BE2C (cell line): ENCODE results near the gene FERD3L.

Experiments used
- DNase-seq: peaks from one replicate; pipeline ENCODE4 v3.0.0-alpha.2; 2020
- H3K27me3 ChIP-seq: fragments of 250-450 bp; sonication (Bioruptor Pico); 2 replicates; pipeline ENCODE4 v1.5.1; 2020; ENCODE audit warnings: mild to moderate bottlenecking
- H3K36me3 ChIP-seq: fragments of 250-450 bp; sonication (Bioruptor Pico); 2 replicates; pipeline ENCODE4 v1.5.1; 2020; ENCODE audit warnings: mild to moderate bottlenecking
- H3K4me1 ChIP-seq: fragments of 250-450 bp; sonication (Bioruptor Pico); 2 replicates; pipeline ENCODE4 v1.5.1; 2020
- H3K4me3 ChIP-seq: 2 replicates; pipeline ENCODE4 v1.5.1; 2011; ENCODE audit warnings: low read depth, low read length
- H3K9me3 ChIP-seq: fragments of 250-450 bp; sonication (Bioruptor Pico); 2 replicates; pipeline ENCODE4 v1.5.1; 2020
- TF ChIP-seq, protein P1 (sequence below): IDR thresholded peaks from 2 replicates; pipeline ENCODE4 v1.5.1; 2012; ENCODE audit warnings: mild to moderate bottlenecking, low read depth, low read length

The FERD3L gene

DNA sequence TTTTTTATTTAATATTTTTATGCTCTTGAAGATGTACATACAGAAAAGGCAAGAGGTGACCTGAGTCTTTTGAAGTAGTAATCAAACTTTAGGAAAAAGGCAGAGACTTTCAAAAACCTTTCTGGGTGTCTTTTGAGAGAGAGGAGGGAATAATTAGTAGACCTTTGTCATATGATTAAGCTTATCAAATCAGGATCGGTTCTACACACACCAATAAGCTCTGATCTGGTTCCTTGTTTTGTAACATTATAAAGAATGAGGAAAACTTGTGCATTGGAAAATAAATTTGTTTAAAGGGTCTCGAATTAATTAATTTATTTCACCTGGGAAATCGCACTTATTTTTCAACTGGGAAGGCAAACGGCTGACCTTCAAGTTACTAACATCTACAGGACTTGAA is 39.7 kb downstream of the FERD3L start:
- no peaks in the 10 kb centered on the region for H3K27me3 ChIP-seq
- H3K36me3 ChIP-seq = peaks cover 5% of the 10 kb centered on the region
- TF ChIP-seq, protein P1, sequence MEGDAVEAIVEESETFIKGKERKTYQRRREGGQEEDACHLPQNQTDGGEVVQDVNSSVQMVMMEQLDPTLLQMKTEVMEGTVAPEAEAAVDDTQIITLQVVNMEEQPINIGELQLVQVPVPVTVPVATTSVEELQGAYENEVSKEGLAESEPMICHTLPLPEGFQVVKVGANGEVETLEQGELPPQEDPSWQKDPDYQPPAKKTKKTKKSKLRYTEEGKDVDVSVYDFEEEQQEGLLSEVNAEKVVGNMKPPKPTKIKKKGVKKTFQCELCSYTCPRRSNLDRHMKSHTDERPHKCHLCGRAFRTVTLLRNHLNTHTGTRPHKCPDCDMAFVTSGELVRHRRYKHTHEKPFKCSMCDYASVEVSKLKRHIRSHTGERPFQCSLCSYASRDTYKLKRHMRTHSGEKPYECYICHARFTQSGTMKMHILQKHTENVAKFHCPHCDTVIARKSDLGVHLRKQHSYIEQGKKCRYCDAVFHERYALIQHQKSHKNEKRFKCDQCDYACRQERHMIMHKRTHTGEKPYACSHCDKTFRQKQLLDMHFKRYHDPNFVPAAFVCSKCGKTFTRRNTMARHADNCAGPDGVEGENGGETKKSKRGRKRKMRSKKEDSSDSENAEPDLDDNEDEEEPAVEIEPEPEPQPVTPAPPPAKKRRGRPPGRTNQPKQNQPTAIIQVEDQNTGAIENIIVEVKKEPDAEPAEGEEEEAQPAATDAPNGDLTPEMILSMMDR = no peak
- H3K4me1 ChIP-seq = peaks cover 43% of the 10 kb centered on the region
- no peaks in the 10 kb centered on the region for H3K9me3 ChIP-seq
- DNase-seq = no peak
- H3K4me3 ChIP-seq = peak overlapping the region; percentile 79

DNA sequence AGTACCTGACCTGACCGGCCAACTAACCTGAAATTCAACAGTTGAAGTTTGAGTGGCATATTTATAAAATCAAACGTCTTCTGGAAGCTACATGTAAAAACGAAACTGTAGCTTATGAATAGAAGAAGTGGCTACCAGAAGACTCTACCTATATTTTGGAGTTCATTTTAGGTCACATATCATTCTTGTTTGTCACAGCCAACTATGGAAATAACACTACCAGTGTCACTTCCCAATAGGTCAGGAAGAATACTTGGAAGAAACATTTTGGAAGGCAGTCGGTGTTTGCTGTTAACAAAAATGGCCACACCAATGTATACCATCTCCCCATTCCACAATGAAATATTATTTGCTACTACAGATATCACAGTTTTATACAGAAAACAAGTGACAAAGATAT is 40.4 kb downstream of the FERD3L start:
- H3K27me3 ChIP-seq = no peaks in the 10 kb centered on the region
- TF ChIP-seq, protein P1 = no peak
- peaks cover 42% of the 10 kb centered on the region for H3K4me1 ChIP-seq
- no peaks in the 10 kb centered on the region for H3K9me3 ChIP-seq
- peaks cover under 1% of the 10 kb centered on the region; the same call in 1 of the 2 replicates for H3K36me3 ChIP-seq
- peak overlapping the region; percentile 79 for H3K4me3 ChIP-seq
- DNase-seq = no peak

DNA sequence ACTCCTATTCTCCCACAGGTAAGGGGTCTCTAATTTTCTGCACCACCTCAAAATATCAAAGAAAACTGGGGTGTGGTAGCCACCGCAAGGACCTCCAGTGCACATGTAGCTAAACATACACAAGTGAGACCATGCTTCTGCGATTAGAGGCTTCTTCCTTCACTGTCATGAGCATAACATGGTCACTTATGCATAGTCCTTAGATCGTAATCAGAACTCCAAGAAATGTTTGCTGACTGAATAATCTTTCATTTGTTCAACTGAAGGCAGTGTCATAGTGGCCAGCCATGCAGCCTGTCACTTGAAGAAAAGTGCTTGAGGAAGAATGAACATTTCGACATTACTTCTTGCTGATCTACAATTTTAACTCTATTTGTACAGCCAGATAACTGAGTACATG is 42.3 kb downstream of the FERD3L start:
- Histone ChIP-seq H3K27me3 (no peaks in the 10 kb centered on the region), H3K36me3 (no peaks in the 10 kb centered on the region), H3K4me3 (no peak overlapping the region), H3K4me1 (peaks cover 35% of the 10 kb centered on the region), H3K9me3 (no peaks in the 10 kb centered on the region)
- TF ChIP-seq, protein P1 = no peak
- no peak for DNase-seq

DNA sequence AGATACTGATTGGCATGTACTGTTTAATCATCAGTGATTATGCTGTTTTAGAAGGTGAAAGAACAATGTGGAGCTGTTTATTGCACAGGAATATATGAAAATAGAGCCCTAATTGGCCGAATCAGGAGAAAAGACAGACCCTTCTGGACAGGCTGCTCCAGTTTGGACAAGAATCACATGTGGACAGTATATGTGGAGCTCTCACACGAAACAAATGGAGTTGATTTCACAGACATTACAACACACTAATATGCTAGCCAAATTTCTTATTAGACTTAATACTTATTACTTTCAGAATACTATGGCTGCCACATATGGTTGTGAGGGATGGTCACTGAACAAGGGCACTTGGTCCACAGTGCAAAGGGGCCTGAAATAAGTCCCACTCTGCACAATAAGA is 43.3 kb downstream of the FERD3L start:
- peaks cover 37% of the 10 kb centered on the region for H3K4me1 ChIP-seq
- no peaks in the 10 kb centered on the region for H3K36me3 ChIP-seq
- H3K9me3 ChIP-seq = no peaks in the 10 kb centered on the region
- H3K27me3 ChIP-seq = no peaks in the 10 kb centered on the region
- TF ChIP-seq, protein P1 = no peak
- no peak overlapping the region for H3K4me3 ChIP-seq
- no peak for DNase-seq

DNA sequence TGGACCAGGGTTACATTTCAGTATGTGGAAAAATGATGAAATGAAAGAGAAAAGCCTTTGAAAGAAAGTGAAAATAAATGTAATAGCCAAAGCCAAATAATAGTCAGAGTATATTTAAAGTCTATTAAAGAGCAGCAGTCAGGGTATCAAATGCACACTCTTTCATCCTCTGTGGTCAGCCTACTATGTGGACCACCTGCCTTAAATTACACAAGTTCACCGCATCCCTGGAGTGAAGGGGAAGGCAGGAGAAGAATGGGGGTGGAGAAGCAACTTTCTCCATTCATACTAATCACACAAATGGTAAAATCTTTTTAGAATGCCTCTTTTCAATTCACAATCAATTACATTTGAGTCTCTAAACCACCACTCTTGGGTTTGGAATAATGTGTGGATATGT is 43.7 kb downstream of the FERD3L start:
- TF ChIP-seq, protein P1 = no peak
- no peak for DNase-seq
- Histone ChIP-seq H3K4me1 (peaks cover 34% of the 10 kb centered on the region), H3K4me3 (no peak overlapping the region), H3K27me3 (no peaks in the 10 kb centered on the region), H3K36me3 (no peaks in the 10 kb centered on the region), H3K9me3 (no peaks in the 10 kb centered on the region)

DNA sequence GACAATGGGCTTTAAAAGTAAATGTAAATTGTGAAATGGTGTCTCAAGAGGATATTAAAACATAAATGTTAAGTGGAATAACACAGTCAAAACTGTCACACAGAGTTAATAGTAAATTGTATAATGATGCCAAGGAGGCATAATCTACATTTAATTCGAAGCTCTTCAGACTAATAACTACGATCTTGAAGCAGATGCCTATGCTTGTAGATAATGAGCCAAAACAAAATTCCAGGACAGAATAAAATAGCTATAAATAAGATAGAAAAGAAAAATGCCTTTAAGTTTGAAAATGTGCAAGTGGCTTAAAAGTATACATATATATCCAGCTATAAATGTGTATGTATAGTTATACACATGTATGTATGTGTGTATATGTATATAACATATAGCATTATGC is 45.3 kb downstream of the FERD3L start:
- TF ChIP-seq, protein P1 = no peak
- Histone ChIP-seq H3K4me1 (peaks cover 32% of the 10 kb centered on the region), H3K4me3 (no peak overlapping the region), H3K9me3 (no peaks in the 10 kb centered on the region), H3K36me3 (no peaks in the 10 kb centered on the region), H3K27me3 (no peaks in the 10 kb centered on the region)
- no peak for DNase-seq
